Measurements from ENCODE around the gene ARFIP1.

GRCh38 chr4:152935143-152935542 is 155.4 kb downstream of the ARFIP1 start:
- TF ChIP-seq RAD21 (IDR thresholded peaks at IDR 0.05; ENCODE audit: low read depth) = no peak
- no peak for TF ChIP-seq EGR1 (IDR thresholded peaks at IDR 0.05)
- no peak for TF ChIP-seq TAF1 (IDR thresholded peaks at IDR 0.05; ENCODE audit: low read depth)
- TF ChIP-seq TCF12 (IDR thresholded peaks at IDR 0.05; ENCODE audit: low read depth) = no peak
- TF ChIP-seq REST (IDR thresholded peaks at IDR 0.05; ENCODE audit: low read depth) = no peak
- no peak for TF ChIP-seq NFIC (IDR thresholded peaks at IDR 0.05)
- TF ChIP-seq TEAD4 (IDR thresholded peaks at IDR 0.05) = no peak
- TF ChIP-seq EP300 (IDR thresholded peaks at IDR 0.05; ENCODE audit: borderline replicate concordance) = no peak
- TF ChIP-seq CREB1 (IDR thresholded peaks at IDR 0.05; ENCODE audit: low read depth) = no peak
- TF ChIP-seq ZBTB7A (IDR thresholded peaks at IDR 0.05; ENCODE audit: low read depth) = no peak

All from Ishikawa (cell line).